CD4-positive, alpha-beta T cell treated with Interleukin-17A for 1 hour (primary cell): Measurements from ENCODE around the gene INHBB.

Experiments used
- DNase-seq: peaks from one replicate; pipeline ENCODE4 v3.0.0-alpha.2; 2020

The INHBB gene

GRCh38 chr2:120343433-120344105 is 2.4 kb upstream of the INHBB start:
- DNase-seq = peak; percentile 44

- DNase-seq = no peak
Measured at GRCh38 chr2:120344214-120344975, 1.5 kb upstream of the INHBB start.

- DNase-seq = no peak
Measured at GRCh38 chr2:120344976-120345581, 857 bp upstream of the INHBB start.

GRCh38 chr2:120345608-120346007 is 328 bp upstream of the INHBB start:
- no peak for DNase-seq

- no peak for DNase-seq
Measured at GRCh38 chr2:120346667-120347358, 877 bp downstream of the INHBB start.

GRCh38 chr2:120347396-120348060 is 1.6 kb downstream of the INHBB start:
- no peak for DNase-seq

GRCh38 chr2:120348134-120348736 is 2.3 kb downstream of the INHBB start:
- no peak for DNase-seq

- DNase-seq = no peak
Measured at GRCh38 chr2:120348737-120349439, 3.0 kb downstream of the INHBB start.

GRCh38 chr2:120349440-120349921 is 3.5 kb downstream of the INHBB start:
- no peak for DNase-seq

GRCh38 chr2:120350080-120350479 is 4.1 kb downstream of the INHBB start:
- DNase-seq = no peak

- no peak for DNase-seq
Measured at GRCh38 chr2:120350801-120351320, 4.9 kb downstream of the INHBB start.

GRCh38 chr2:120352696-120353590 is 7.0 kb downstream of the INHBB start:
- DNase-seq = no peak

- no peak for DNase-seq
Measured at GRCh38 chr2:120353591-120353898, 7.6 kb downstream of the INHBB start.

GRCh38 chr2:120353931-120354330 is 8.0 kb downstream of the INHBB start:
- no peak for DNase-seq

- DNase-seq = no peak
Measured at GRCh38 chr2:120354467-120354866, 8.5 kb downstream of the INHBB start.

- DNase-seq = no peak
Measured at GRCh38 chr2:120354935-120355779, 9.2 kb downstream of the INHBB start.

GRCh38 chr2:120355780-120356266 is 9.9 kb downstream of the INHBB start:
- DNase-seq = no peak

GRCh38 chr2:120357768-120358167 is 11.8 kb downstream of the INHBB start:
- DNase-seq = no peak

- no peak for DNase-seq
Measured at GRCh38 chr2:120358734-120359465, 13.0 kb downstream of the INHBB start.
